CD4-positive, alpha-beta T cell treated with Interleukin-6 for 4 hours (primary cell): Measurements from ENCODE around the gene C5orf58.

Experiments
- DNase-seq: peaks from one replicate; pipeline ENCODE4 v3.0.0-alpha.2; 2020; ENCODE audit warnings: mixed read lengths

The C5orf58 gene

GRCh38 chr5:170261528-170262043, 28.8 kb downstream of the C5orf58 start:
- no peak for DNase-seq

DNA sequence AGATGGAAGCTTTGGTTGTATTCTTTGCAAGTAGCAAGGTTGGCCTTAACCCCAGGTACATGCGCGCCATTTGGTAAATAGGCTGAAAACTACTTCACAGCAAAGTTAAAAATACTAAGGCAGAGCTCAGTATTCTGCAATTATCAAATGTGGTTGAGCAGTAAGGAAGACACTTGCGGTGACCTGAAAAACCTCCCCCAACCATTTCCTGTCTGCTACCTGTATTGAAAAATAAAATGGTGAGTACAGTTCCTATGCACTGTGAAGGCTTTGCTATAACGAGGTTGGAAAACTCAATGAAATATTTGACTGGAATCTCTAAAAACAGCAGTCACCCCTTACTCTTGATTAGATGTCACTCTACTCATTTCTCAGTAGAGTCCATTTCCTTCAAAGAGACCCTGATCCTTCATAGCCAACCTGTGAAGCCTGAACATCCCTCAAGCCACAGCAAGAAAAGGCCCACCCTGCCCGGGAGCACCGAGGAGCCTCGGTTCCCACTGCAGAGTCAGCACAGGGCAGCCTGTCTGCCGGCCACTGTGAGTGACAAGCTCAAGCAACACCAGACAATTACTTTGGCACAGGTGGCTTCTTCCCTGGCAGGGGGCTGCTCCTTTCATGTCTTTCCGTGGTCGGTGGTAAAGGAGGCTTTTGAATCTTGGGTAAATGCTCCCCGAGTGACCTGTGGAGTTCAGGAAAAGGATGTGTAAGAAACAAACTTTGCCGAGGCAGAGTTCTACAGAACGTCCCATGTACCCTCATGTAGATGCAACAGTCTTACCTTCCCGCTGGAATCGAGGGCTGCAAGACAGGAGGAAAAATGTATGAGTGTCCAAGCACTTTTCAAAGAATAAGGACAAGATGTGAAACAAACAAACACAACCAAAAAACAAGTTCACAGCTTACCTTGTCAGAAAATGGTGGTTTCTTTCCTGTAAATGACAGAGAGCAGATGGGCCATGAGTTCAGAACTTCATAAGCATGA, 29.6 kb downstream of the C5orf58 start:
- DNase-seq: peak; percentile 69

- DNase-seq: no peak
Observed at GRCh38 chr5:170263906-170264305, 31.1 kb downstream of the C5orf58 start.

DNA sequence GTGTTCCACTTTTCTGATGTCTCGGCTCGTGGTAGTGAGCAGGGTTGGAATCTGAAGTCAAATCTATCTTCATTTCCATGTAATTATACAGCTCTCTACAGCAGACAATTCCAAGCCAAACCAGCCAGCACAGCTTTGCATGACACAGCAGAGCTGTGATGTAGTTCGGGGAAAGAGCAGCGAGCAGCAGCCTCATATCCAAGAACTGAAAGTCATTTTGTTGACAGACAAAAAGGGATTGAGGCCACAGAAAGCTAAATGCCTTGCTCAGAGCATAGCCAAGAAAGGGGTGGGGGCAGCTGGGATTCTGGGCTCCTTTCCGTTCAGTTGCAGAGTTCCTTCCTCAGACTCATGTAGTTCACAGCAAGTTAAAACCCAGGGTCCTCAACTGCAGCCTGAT, 32.7 kb downstream of the C5orf58 start:
- DNase-seq: no peak

- DNase-seq: peak; percentile 84
Observed at GRCh38 chr5:170266570-170267381, 34.0 kb downstream of the C5orf58 start.

- DNase-seq: peak; percentile 87
Observed at GRCh38 chr5:170267431-170268152, 34.8 kb downstream of the C5orf58 start.

DNA sequence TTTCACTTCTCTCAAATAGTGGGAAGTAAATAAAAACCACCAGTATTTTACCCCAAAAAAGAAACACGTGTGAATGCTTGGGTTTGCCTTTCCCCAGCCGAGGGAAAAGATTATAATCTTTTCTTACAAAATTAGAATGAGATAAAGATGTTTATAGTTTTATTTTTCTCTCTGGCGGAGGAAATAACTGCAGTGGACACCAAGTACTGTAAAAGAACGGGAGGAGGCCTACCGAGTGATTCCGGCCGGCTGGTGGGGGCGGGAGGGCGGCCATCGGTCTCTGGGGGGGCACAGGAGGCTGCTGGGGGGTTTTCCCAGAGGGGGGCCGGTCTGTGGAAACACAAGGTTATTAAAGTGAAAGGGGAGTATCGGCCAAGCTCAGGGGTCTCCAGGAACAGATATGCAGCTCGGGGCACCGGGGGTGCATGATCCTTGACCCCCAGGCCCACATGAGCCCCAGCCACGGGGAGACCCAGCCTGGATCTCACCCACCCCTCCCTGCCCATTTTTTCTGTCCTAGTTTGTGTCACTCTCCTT, 35.4 kb downstream of the C5orf58 start:
- DNase-seq: no peak

GRCh38 chr5:170268884-170269283, 36.1 kb downstream of the C5orf58 start:
- DNase-seq: no peak

DNA sequence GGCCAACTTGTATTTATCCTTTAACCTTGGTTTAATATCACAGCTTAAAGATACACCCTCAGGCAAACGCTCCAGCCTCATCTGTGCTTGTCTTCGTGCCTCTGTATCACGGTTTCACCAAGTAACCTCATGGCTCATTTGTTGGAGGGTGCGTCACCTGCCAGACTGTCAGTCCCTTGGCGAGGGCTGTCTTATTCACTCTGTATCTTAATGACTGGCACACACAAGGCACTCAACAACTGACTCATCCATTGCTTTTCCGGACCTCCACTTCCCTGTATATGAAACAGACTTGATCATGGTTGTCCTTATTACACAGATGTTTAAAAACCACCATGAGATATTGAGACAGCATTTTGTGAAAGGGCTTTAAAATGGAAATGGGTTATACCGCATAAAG, 36.8 kb downstream of the C5orf58 start:
- peak; percentile 70 for DNase-seq

GRCh38 chr5:170270293-170271069, 37.7 kb downstream of the C5orf58 start:
- no peak for DNase-seq

DNA sequence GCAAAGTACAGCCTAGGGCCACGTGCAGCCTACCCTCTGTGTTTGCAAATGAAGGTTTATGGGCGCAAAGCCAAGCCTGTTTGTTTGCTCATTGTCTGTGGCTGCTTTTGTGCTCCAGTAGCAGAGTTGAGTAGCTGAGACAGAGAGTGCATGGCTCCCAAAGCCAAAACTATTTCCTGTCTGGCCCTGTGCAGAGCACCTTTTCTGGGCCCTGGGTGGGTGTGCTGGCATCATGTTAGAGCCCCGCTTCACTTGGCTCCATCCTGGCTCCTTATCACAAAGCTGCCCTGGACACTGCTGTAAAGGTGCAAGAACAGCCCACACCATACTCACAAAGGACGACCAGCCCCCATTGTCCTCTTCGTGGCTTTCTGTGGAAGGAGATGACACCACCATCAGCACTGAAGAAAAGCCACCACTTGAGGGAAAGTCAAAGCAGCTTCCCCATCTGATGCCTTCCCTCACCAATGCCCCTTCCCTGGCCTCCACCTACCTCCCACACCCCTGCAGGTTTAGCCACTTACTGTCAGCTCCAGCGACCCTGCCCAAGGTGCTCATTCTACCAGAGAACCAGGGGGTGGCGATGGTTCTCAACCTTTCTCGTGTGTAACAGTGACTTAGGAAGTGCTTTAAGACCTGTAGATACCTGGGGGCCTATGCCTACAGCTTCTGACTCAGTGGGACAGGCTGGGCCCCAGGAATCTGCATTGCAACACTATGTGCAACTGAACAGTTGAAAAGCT, 41.4 kb downstream of the C5orf58 start:
- DNase-seq: peak; percentile 77

- DNase-seq: peak; percentile 48
Observed at GRCh38 chr5:170275376-170275994, 42.7 kb downstream of the C5orf58 start.

DNA sequence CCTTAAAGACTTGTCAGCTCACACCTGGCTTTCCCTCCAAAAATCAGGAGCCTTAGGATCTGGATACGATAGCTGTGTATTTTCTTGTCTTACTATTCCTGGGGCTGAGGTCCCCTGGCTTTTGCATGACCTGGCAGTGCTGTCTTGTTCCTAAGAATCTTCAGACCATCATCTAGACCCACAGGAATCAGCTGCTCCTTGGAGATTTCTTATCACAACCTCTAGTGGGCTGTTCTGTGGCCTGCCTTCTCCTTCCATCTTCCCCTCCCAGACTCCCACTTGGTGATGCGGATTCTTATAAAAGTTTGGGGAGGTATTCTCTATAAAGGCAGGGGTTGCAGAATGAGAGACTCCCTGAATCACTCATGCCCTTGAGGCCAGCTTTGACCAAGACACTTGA, 43.4 kb downstream of the C5orf58 start:
- DNase-seq: no peak

DNA sequence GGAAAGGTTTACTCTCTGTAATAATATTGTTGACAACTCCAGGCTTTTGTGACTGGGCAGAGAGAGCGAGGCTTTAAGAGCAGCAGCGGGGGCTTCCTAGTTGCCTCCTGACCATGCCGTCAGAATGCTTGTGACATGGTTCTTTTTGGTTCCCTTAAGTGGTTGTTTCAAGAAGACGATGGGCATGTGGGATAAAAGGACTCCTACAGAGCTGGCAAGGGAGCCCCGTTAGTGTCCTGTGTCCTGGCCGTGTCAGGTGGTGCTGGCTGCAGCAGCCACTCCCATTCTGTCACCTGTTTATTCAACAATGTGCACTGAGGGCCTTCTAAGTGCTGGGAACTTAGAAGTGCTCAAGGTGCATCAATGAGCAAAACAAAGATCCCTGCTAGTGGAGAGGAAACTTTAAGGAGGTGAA, 45.1 kb downstream of the C5orf58 start:
- no peak for DNase-seq

DNA sequence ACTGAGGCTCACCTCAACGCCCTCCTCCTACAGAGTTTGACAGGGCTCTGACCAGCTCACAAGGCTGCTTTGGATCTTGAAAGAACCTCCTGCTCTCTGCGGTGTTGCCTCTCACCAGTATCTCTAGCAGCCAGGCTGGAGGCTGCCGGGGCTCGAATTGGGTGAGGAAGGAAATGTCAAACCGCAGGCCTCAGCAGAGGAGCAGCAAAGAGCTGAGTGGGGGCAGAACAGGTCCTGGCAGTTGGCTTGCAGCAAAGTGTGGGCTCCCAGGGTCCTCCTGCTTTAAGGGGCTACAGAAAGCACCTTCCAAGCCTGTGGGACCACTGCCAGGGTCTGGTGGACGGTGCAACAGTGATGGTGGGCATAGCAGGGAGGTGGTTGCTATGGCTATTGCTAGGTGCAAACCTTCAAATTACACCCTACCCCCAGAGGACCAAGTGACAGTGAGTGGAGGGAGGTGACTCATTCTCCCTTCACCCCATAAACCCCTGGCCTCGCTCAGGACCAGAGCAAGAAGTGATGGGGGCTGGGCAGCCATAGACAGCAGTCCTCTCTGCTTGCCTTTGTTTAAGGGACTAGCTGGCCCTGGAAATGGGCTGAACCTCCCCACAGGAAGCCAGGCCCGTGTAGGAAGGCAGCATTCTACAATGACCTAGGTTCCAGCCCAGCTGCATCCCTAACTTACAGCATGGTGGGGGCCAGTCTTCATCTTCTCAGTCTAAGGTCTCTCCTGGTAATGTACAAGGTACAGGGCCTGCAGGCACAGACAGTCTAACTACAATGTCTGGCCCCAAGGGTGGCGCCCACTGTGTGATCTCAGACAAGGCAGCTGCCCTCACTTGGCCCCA, 46.0 kb downstream of the C5orf58 start:
- DNase-seq: peak; percentile 91

- no peak for DNase-seq
Observed at GRCh38 chr5:170279459-170279817, 46.7 kb downstream of the C5orf58 start.

- DNase-seq: no peak
Observed at GRCh38 chr5:170280011-170280493, 47.3 kb downstream of the C5orf58 start.

- no peak for DNase-seq
Observed at GRCh38 chr5:170283296-170283695, 50.5 kb downstream of the C5orf58 start.

DNA sequence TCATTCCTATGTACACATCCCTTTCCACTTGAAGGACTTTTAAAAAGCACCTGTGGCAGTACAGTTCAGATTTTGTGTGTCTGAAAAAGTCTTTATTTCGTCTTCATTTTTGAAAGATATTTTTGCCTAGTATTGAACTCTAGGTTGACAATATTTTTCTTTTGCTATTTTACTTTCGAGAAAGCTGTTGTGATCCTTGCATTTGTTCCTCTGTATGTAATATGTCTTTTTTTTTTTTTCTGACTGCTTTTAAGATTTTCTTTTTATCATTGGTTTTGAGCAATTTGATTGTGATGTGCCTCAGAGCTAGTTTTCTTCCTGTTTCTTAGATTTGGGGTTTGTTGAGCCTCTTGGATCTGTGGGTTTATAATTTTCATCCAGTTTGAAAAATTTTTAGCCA, 51.4 kb downstream of the C5orf58 start:
- DNase-seq: no peak
